ENCODE data around the gene CDR2.

Gene CDR2

GRCh38 chr16:22326771-22327445 lies 47.5 kb downstream of the CDR2 start:
- no peak overlapping the region for H3K27ac ChIP-seq
- no peak for TF ChIP-seq CTCF (conservative IDR thresholded peaks at IDR 0.05)

- H3K27ac ChIP-seq: no peak overlapping the region
- TF ChIP-seq CTCF (conservative IDR thresholded peaks at IDR 0.05): no peak
Observed at GRCh38 chr16:22326369-22326652, 48.1 kb downstream of the CDR2 start.

GRCh38 chr16:22325598-22326368 lies 48.6 kb downstream of the CDR2 start:
- no peak overlapping the region for H3K27ac ChIP-seq
- no peak for TF ChIP-seq CTCF (conservative IDR thresholded peaks at IDR 0.05)

- no peak overlapping the region for H3K27ac ChIP-seq
- TF ChIP-seq CTCF (conservative IDR thresholded peaks at IDR 0.05): no peak
Observed at GRCh38 chr16:22324787-22325597, 49.4 kb downstream of the CDR2 start.

- no peak overlapping the region for H3K27ac ChIP-seq
- TF ChIP-seq CTCF (conservative IDR thresholded peaks at IDR 0.05): no peak
Observed at GRCh38 chr16:22323959-22324786, 50.2 kb downstream of the CDR2 start.

GRCh38 chr16:22323173-22323958 lies 51.1 kb downstream of the CDR2 start:
- TF ChIP-seq CTCF (conservative IDR thresholded peaks at IDR 0.05): no peak
- H3K27ac ChIP-seq: no peak overlapping the region

Measured in VCaP (cell line).